GM18873 (cell line): ENCODE measurements around the gene DDO.
"Not testable (repeated sequence)": the region's sequence is repeated elsewhere in the genome, so short reads cannot be mapped to it uniquely, and the experiment has no call there.

Source experiments
- ATAC-seq: cut with Tn5 transposase; IDR thresholded peaks from one replicate; pipeline ENCODE4 v1.9.1; 2021; ENCODE audit warnings: mild to moderate bottlenecking, moderate library complexity, moderate number of reproducible peaks; ENCODE audit not compliant: unreplicated experiment, low FRiP score

Gene DDO

GRCh38 chr6:110415086-110415916, at the start of gene DDO:
Gene DDO, minus strand, starts transcription at chr6:110415575. Its CDS starts 2,113 bp downstream, at chr6:110413462.
- no peak for ATAC-seq

GRCh38 chr6:110462884-110463481, 47.6 kb upstream of the DDO start:
- no peak for ATAC-seq

- no peak for ATAC-seq
Measured at GRCh38 chr6:110461376-110461775, 46.0 kb upstream of the DDO start.

GRCh38 chr6:110459137-110459536, 43.8 kb upstream of the DDO start:
- no peak for ATAC-seq

- ATAC-seq: no peak
Measured at GRCh38 chr6:110458476-110458875, 43.1 kb upstream of the DDO start.

- not testable (repeated sequence) for ATAC-seq
Measured at GRCh38 chr6:110457567-110458175, 42.3 kb upstream of the DDO start.

- no peak for ATAC-seq
Measured at GRCh38 chr6:110456694-110457093, 41.3 kb upstream of the DDO start.

GRCh38 chr6:110449541-110449895, 34.1 kb upstream of the DDO start:
- ATAC-seq: no peak

- ATAC-seq: no peak
Measured at GRCh38 chr6:110448846-110449540, 33.6 kb upstream of the DDO start.

GRCh38 chr6:110447761-110448160, 32.4 kb upstream of the DDO start:
- no peak for ATAC-seq

- ATAC-seq: no peak
Measured at GRCh38 chr6:110446405-110446804, 31.0 kb upstream of the DDO start.

- ATAC-seq: no peak
Measured at GRCh38 chr6:110440026-110440425, 24.7 kb upstream of the DDO start.

- no peak for ATAC-seq
Measured at GRCh38 chr6:110439356-110439755, 24.0 kb upstream of the DDO start.

GRCh38 chr6:110434961-110435602, 19.7 kb upstream of the DDO start:
- ATAC-seq: no peak

- no peak for ATAC-seq
Measured at GRCh38 chr6:110432285-110432900, 17.0 kb upstream of the DDO start.

- ATAC-seq: no peak
Measured at GRCh38 chr6:110430741-110431140, 15.4 kb upstream of the DDO start.

GRCh38 chr6:110430236-110430635, 14.9 kb upstream of the DDO start:
- ATAC-seq: no peak

- no peak for ATAC-seq
Measured at GRCh38 chr6:110428153-110428552, 12.8 kb upstream of the DDO start.

GRCh38 chr6:110425816-110426215, 10.4 kb upstream of the DDO start:
- no peak for ATAC-seq

GRCh38 chr6:110422444-110422822, 7.1 kb upstream of the DDO start:
- ATAC-seq: no peak
